OCI-LY3 (cell line): ENCODE data around the gene ITGBL1.

ENCODE experiments used
- EZH2phosphoT487 ChIP-seq: fragments of 200-600 bp; shearing (Covaris generic); IDR thresholded peaks from 2 replicates; pipeline ENCODE4 v1.6.1; 2018; ENCODE audit warnings: antibody characterized with exemption, mixed run types, low read depth
- TF ChIP-seq, protein P1 (sequence below): fragments of 200-600, 300-600 bp; sonication (generic); IDR thresholded peaks from 2 replicates; pipeline ENCODE4 v1.5.1; 2014; ENCODE audit warnings: antibody characterized with exemption, low read length, low read depth

GRCh38 chr13:101453784-101454201 lies 1.3 kb downstream of the ITGBL1 start:
- TF ChIP-seq, protein P1, sequence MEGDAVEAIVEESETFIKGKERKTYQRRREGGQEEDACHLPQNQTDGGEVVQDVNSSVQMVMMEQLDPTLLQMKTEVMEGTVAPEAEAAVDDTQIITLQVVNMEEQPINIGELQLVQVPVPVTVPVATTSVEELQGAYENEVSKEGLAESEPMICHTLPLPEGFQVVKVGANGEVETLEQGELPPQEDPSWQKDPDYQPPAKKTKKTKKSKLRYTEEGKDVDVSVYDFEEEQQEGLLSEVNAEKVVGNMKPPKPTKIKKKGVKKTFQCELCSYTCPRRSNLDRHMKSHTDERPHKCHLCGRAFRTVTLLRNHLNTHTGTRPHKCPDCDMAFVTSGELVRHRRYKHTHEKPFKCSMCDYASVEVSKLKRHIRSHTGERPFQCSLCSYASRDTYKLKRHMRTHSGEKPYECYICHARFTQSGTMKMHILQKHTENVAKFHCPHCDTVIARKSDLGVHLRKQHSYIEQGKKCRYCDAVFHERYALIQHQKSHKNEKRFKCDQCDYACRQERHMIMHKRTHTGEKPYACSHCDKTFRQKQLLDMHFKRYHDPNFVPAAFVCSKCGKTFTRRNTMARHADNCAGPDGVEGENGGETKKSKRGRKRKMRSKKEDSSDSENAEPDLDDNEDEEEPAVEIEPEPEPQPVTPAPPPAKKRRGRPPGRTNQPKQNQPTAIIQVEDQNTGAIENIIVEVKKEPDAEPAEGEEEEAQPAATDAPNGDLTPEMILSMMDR: no peak
- no peak for TF ChIP-seq EZH2phosphoT487
